ENCODE data around the gene VWA3A.
"Not testable (repeated sequence)": the region's sequence is repeated elsewhere in the genome, so short reads cannot be mapped to it uniquely, and the experiment has no call there.

Gene VWA3A

DNA sequence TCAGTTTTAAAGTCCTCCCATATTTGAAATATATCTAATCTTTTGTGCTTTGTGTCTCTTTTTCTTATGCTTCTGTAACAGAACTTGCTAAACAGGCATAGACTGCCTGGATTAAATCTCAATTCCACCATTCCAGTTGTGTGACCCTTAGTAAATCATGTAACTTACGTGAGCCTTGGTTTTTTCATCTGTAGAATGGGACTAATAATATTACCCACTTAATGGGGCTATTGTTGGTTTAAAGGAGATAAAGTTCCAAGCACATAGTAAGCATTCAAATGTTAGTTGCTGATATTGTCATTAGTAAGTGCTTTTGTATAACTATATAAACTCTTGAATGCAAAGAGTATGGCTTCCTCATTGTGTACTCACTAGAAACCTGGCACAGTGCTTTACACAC lies 5.9 kb upstream of the VWA3A start:
- no peak for DNase-seq (ENCODE audit: low read depth in 3 of 3)

DNA sequence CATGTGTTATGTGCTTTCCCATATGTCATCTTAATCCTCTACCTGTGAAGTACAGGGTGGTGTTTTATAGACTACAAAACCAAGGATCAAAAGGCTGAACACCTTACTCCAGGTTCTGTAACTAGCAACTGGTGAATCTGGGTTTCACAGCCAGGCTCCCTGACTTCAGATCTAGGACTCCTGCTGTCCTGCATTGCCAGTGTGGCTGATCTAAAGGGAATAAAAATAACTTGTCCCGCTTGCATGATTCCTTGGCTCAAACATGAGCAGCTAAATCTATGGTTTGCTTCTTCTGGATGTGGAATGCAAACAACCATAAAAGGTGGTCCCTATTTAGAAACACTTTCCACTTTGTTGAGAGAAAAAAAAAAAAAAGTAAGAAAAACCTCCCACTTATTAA lies 3.7 kb upstream of the VWA3A start:
- DNase-seq (ENCODE audit: low read depth in 3 of 3): no peak

DNA sequence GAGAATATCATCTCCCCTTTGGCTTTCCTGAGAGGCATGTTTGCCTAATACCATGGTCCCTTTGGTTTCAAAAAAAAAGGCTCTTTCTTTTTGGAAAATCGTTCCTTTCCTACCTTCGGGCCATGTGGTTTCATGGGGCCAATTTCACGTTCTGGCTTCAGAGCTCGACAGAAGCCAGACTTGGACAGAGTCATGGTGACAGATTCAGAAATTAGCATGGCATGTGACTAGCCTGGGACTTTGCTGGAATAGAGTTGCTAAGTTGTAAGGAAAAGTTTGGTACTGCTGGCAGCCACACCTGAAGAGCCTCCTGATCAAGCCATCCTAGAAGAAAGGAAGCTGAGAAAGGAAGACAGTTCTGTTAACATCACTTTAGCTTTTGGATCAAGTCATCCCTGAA lies 2.4 kb upstream of the VWA3A start:
- no peak for DNase-seq (ENCODE audit: low read depth in 3 of 3)

DNA sequence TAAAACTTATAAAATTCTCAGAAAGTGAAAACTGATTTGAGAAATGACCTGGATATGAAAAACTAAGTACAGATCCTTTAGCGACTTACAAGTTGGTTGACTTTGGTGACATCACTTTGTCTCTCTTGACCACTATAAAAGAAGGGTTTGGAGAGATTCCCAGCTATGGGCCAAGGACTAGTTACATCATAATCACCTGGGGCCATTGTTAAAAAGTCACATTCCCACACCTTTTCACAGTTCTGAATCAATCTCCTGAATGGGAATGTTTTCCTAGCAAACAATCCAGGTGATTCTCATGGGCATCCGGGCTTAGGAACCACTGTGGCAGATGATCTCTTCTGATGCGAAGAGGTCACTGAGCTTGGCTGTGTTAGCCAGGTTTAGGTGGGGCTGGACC lies 620 bp upstream of the VWA3A start:
- no peak for DNase-seq (ENCODE audit: low read depth in 3 of 3)

DNA sequence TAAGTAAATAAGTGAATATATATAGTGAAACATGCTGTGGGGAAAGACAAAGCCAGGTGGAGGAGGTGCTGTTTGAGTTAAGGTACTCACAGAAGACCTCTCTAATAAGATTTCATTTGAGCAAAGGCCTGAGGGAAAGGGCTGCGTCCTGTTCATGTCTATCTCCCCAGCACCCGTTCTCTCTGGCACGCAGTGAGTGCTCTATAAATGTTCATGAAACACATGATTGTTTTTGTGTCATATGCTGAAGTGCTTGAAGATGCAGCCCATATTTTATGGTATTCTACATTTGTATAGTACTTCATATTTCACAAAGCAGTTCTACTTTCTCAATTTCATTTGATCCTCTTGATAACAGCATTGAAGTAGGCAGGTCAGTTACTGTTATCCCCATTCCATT lies 990 bp downstream of the VWA3A start:
- DNase-seq (ENCODE audit: low read depth in 3 of 3): no peak

DNA sequence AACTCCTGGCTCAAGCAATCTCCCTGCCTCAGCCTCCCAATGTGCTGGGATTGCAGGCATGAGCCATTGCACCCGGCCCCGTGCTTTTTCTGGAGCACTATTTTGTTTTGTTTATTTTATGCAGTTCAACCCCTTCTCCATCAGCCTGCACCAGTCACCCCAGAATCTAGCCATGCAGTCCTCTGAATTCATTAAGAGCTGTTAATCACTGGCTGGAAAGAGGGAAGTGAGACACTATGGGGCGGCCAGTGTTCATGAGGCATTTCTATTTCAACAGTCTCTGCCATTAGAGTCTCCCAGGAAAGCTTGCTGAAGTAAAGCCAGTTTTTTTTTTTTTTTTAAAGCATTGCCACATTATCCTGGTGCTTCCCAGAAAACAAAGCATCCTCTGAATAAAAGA lies 1.7 kb downstream of the VWA3A start:
- no peak for DNase-seq (ENCODE audit: low read depth in 3 of 3)

DNA sequence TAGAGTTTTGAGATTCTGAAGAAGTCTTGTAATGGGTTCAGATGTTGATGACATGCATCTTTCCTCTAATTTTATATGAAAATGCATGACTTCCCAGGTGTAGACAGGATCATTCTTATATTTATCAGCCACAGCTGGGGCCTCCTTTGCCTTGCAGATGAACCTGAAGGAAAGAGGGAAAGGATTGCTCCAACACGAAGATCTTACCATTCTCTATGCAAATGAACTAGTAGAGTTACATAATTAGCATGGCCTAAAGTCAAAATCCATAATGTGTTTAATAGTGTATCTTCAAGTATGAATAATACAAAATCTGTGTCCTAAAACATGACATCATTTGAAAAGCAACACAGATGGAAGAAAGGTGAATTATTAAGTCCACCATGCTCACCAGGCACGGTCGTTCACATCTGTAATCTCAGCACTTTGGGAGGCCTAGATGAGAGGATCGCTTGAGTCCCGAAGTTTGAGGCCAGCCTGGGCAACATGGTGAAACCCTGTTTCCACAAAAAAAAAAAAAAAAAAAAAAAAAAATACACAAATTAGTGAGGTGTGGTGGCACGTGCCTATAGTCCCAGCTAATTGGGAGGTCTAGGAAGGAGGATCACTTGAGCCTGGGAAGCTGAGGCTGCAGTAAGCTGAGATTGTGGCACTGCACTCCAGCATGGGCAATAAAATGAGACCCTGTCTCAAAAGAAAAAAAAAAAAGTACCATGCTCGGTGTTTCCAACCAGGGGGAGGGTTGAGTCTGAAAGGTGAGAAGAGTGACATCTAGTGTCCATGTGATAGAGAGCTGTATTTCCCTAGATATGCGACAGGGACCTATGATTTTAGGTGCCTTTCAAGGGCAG lies 6.3 kb downstream of the VWA3A start:
- no peak for DNase-seq (ENCODE audit: low read depth in 3 of 3)

DNA sequence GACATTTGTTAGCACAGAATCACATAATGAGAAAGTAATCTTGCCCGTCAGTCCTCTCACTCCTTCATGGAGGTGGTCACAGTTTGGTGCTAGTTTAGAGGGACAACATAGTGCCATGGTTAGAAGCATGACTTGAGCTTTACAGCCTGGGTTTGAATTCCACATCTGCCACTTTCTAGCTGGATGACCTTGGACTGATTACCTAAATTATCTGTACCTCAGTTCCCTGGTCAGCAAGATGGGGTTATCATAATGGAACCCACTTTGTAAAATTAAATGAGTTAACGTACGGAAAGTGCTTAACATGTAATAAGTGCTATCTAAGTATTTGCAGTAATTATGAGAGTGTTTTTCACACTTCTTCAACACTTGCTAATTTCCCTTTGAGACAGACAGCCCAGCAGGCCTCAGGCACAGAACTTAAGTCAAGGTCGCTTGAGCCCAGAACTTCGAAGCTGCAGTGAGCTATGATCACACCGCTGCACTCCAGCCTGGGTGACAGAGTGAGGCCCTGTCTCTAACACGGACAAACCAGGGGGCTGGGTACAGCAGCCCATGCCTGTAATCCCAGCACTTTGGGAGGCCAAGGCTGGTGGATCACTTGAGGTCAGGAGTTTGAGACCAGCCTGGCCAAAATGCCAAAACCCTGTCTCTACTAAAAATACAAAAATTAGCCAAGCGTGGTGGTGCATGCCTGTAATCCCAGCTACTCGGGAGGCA lies 7.1 kb downstream of the VWA3A start:
- no peak for DNase-seq (ENCODE audit: low read depth in 3 of 3)

DNA sequence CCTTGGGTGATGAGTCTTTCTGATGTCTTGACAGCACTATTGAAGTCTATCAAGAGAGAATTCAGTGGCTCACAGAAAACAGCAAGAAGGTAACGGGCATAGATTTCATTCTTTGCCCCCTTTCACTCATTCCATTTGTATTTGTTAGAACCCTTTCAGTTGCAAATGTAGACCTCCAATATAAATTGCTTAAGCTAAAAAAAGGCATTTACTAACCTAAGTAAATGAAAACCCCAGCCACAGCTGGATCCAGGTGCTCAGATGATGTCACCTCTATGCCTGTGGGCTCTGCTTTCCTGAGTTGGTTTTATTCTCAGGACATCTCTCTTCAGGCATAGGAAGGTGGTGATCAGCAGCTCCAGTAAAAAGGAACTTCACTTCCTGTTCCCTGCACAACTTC lies 11.1 kb downstream of the VWA3A start:
- DNase-seq (ENCODE audit: low read depth in 3 of 3): no peak

DNA sequence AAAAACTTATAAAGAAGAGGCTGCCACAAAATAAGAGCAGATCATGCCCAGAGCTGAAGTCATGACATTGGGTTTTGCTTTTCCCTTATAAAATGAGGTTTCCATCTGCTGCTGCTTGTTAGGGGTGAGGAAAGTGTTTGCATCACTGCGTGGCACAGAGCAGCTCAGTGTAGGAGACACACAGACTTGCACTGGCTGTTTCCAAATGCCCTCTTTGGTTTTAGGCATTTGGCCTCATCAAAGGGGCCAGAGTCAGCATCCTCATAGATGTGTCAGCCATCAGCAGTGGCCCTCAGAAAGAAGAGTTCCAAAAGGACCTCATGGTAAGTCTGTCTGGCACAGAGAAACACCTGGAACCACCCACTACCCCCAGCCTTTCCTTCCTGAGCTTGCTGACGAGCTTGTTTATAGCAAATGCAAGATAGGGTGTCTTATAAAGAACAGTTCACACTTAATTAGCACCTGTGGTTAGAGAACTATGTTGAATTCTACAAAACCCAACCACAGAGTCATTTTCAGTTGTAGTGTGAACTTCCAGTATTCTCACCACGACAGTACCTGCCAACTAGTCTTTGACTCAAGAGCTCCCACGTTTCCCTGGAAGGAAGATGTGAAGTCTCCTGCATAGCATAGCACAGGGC lies 17.0 kb downstream of the VWA3A start:
- DNase-seq (ENCODE audit: low read depth in 3 of 3): no peak

DNA sequence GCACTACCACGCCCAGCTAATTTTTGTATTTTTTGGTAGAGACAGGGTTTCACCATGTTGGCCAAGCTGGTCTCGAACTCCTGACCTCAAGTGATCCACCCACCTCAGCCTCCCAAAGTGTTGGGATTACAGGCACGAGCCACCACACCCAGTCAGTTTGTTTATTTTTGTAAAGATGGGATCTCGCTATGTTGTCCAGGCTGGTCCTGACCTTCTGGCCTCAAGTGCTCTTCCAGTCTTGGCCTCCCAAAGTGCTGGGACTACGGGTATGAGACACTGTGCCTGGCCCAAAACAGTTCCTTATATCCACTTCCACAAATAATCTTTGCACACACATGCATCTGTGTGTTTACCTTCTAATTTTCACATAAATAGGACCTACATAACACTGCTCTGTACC lies 19.3 kb downstream of the VWA3A start:
- DNase-seq (ENCODE audit: low read depth in 3 of 3): not testable (repeated sequence)

DNA sequence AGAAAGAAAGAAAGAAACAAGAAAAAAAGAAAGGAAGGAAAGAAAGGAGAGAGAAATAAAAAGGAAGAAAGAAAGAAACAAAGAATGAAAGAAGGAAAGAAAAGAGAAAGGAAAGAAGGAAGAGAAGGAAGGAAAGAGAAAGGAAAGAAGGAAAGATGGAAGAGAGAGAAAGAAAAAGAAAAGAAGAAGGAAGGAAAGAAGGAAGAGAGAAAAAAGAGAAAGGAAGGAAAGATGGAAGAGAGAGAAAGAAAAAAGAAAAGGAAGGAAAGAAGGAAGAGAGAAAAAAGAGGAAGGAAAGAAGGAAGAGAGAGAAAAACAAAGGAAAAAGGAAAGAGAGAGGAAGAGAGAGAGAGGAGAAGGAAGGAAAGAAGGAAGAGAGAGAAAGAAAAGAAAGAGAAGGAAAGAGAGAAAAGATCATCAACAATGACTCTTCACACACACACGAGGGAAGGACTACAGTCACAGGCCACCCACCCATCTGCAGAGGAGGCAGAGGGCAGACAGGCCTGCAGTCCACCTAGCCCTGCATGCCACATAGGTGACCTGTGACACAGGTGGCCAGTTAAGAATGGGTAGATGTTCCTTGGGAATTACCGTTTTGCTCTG lies 23.9 kb downstream of the VWA3A start:
- no peak for DNase-seq (ENCODE audit: low read depth in 3 of 3)

DNA sequence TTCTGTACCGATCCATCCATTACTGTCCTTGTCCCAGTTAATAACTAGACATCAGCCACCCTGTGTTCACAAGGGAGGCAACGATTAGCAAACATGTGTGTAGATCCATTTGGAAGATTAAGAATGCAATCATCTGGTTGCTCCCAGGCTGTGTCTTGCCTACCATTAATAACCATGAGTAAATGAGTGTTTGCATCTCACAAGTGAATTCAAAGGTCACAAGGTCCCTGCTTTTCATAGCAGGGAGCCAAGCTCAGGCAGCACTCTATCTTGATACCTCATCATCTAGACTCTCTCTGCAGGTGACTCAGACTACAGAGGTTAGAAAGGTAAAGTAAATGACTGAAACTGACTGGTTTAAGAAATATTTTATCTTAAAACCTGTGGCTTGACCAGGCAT lies 25.3 kb downstream of the VWA3A start:
- no peak for DNase-seq (ENCODE audit: low read depth in 3 of 3)

DNA sequence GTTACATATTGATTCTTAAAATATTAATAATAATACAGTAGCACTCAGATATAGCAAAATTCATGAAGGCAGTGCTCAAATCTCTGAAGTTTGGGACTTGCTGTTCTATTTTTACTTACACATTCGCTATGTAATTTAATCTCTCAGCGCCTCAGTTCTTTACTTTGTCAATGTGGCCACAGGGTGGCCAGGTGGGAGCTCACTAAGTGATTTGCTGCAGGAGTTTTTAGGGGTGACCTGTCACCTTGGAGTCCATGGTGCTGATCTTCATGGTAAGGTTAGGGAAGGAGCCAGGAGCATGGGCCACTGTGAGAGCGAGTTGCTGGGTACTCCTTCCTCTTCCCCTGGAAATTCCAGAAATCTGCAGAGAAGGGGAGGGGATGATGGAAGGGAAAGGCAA lies 28.1 kb downstream of the VWA3A start:
- DNase-seq (ENCODE audit: low read depth in 3 of 3): no peak

DNA sequence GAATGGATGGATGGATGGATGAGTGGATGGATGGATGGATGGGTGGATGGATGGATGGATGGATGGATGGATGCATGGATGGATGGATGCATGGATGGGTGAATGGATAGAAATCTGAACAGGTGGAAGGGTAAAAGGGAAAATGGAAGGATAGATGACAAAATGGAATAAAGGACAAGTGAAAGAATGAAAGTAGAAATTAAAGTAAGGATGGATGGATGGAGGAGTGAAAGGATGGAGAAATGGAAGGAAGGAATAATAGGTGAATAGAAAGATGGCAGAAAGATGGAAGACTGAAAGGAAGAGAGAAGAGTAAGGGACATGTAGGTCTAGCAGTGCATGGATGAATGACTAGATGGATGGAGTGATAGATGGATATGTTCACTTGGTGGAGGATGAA lies 29.9 kb downstream of the VWA3A start:
- DNase-seq (ENCODE audit: low read depth in 3 of 3): no peak

DNA sequence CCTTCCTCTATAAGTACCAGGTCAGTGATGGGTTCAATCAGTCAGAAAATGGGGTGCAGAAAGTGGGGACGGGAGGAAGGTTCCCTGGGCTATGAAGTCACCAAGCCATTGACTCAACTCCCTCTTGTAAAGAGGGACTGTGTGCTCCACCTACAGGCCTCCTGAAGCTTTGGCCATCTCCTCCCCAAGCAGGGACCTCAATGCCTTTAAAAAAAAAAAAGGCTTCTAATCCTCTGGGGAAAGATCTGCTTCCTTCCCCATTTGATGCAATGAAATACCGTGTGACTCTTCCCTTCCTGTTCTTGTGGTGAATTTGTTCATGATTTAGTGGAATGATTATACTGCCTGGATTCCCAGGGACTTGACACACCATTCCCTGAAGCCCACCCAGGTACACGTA lies 30.8 kb downstream of the VWA3A start:
- DNase-seq (ENCODE audit: low read depth in 3 of 3): no peak

DNA sequence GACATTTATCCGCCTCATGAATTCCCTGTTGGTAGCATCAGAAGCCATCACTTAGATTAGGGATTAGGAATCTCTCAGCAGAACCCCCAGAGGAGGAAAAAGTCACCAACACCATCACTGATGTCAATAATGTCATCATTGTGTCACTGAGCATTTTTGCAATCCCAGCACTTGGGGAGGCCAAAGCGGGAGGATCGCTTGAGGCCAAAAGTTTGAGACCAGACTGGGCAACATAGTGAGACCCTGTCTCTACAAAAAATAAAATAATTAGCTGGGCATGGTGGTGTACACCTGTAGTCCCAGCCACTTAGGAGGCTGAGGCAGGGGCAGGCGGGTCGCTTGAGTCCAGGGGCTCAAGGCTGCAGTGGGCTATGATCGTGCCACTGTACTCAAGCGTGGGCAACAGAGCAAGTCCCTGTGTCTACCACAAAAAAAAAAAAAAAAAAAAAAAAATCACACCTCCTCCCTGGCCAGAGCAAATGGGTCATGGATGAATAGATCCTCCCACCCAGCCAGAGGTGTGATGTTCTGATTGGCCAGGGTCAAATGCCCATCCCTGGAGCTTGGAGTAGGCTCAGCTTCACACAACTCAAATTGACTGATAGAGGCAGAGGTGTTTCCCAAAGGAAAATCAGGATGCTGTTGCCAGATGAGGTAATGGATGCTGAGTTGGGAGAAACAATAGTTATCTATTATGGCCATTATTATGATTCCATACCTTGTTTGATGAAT lies 31.6 kb downstream of the VWA3A start:
- DNase-seq (ENCODE audit: low read depth in 3 of 3): no peak

DNA sequence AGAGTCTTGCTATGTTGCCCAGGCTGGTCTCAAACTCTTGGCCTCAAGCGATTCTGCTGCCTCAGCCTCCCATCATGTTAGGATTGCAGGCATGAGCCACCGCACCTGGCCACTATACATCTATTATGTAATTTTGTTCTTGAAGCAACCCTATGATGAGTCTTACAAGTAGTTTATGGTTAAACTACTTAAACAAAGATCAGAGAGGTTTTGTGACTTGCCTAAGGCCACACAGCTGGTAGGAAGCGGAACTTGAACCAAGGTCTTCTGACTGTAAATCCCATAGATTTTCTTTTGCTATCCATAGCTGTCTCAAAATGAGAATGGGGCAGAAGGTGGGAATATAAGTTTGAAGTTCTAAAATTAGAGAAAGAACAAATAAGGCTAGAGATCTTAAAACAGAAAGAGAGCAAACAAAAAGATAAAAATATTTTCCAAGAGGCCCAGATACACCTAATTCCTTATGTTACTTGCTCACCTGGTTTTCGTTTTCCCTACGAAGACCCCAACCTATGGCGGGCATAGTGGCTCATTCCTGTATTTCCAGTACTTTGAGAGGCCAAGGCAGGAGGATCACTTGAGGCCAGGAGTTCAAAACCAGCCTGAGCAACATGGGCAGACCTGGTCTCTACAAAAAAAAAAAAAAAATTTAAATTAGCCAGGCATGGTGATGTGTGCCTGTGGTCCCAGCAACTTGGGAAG lies 32.4 kb downstream of the VWA3A start:
- no peak for DNase-seq (ENCODE audit: low read depth in 3 of 3)

DNA sequence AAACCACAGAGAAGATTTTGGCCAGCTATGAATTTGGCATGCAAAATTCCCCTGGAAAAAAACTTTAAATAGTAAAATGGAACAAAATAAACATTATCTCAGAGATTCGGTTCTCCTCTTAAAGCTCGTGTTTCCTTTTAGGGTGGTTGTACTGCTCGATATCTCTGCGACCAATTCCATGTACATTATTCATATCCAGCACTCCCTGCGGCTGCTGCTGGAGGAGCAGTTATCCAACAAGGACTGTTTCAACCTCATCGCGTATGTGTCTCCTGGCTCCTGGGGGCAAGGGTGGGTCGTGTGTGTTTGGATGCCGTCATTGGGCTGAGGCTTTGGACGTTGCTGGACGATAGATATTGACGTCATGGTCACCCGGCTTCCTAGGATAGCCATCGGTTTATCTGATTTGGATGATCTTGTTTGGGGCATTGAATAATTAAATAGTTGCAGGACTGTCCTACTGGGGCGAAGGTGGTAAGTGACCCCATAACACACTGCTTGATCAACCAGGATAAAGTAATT lies 33.8 kb downstream of the VWA3A start:
- no peak for DNase-seq (ENCODE audit: low read depth in 3 of 3)

DNA sequence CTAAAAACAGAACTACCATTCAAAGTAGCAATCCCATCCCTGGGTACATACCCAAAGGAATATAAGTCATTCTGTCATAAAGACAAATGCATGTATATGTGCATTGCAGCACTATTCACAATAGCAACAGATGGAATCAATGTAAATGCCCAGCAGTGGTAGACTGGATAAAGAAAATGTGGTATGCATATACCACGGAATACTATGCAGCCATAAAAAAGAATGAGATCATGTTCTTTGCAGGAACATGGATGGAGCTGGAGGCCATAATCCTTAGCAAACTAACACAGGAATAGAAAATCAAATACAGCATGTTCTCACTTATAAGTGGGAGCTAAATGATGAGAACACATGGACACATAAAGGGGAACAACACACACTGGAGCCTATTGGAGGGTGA lies 36.2 kb downstream of the VWA3A start:
- DNase-seq (ENCODE audit: low read depth in 3 of 3): not testable (repeated sequence)

DNA sequence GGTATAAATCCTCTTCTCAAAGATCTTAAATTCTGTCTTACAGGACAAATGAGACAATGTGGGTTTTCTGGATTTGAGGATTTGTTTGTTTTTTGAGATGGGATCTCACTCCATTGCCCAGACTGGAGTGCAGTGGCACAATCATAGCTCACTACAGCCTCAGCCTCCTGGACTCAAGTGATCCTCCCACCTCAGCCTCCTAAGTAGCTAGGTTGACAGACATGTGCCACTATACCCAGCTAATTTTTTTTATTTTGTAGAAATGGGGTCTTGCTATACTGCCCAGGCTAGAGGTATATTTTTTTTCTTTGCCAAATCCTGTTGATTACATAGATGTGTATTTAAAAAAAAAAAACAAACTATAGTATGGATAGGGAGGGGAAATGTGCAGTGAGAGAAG lies 38.2 kb downstream of the VWA3A start:
- no peak for DNase-seq (ENCODE audit: low read depth in 3 of 3)
